GM19467 (cell line): ENCODE measurements around the gene RRM1.
"Not testable (repeated sequence)": the region's sequence is repeated elsewhere in the genome, so short reads cannot be mapped to it uniquely, and the experiment has no call there.

Source experiments
- ATAC-seq: cut with Tn5 transposase; IDR thresholded peaks from one replicate; pipeline ENCODE4 v1.9.1; 2021; ENCODE audit warnings: mild to moderate bottlenecking, moderate library complexity; ENCODE audit not compliant: unreplicated experiment

The RRM1 gene

DNA sequence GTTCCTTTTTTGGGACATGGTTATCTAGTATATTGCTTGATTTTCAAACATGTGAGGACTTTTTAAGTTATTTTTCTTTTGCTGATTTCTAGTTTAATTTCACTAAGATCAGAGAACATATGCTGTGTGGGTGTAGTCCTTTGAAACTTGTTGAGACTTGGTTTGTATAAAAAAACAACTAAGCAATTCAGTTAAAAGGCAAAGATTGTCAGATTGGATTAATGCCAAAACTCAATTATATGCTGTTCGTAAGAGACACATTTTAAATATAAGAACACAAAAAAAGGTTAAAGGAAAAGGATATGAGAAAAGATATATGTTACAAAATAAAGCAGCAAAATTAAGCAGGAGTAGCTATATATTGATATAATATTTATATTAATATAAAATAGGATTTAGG lies 17.8 kb upstream of the RRM1 start:
- no peak for ATAC-seq

GRCh38 chr11:4083198-4083597 lies 11.4 kb upstream of the RRM1 start:
- ATAC-seq = no peak

DNA sequence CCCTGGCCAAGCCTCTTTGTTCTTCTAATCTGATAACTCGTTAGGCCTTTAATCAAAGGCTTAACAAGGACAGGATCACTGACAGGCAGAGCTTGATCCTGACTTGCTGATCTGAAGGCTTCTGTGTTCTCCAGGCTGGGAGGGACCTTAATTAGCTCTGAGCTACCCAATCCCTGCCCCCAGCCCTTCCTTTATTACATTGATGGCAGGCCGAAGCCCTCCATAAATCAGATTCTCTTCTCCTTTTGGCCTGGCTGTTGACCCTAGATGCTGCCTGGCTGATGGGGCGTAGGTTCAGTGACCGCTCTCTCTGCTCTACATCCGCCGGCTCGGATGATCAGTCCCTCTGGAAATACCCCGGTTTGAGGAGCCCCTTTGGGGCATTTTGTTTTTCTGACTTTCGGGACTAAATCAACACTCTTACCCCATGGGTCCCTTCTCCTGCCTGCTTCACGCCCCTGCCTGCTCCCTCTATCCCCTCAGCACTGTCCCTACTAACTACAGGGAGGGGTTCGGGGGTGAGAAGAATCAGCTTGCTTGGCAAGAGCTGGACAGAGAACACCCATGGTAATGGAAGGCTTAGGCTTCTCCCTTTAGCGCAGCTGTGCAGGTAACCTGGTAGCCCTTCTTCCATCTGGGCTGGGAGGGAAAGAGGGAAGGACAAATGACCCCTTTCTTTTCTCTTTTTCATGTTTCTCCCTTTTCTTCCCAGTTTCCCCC lies 10.0 kb upstream of the RRM1 start:
- no peak for ATAC-seq

GRCh38 chr11:4085575-4085974 lies 9.0 kb upstream of the RRM1 start:
- ATAC-seq = no peak

GRCh38 chr11:4086575-4087353 lies 7.8 kb upstream of the RRM1 start:
- no peak for ATAC-seq

GRCh38 chr11:4087551-4087950 lies 7.0 kb upstream of the RRM1 start:
- no peak for ATAC-seq

GRCh38 chr11:4090258-4090657 lies 4.3 kb upstream of the RRM1 start:
- no peak for ATAC-seq

GRCh38 chr11:4092026-4092425 lies 2.6 kb upstream of the RRM1 start:
- no peak for ATAC-seq

DNA sequence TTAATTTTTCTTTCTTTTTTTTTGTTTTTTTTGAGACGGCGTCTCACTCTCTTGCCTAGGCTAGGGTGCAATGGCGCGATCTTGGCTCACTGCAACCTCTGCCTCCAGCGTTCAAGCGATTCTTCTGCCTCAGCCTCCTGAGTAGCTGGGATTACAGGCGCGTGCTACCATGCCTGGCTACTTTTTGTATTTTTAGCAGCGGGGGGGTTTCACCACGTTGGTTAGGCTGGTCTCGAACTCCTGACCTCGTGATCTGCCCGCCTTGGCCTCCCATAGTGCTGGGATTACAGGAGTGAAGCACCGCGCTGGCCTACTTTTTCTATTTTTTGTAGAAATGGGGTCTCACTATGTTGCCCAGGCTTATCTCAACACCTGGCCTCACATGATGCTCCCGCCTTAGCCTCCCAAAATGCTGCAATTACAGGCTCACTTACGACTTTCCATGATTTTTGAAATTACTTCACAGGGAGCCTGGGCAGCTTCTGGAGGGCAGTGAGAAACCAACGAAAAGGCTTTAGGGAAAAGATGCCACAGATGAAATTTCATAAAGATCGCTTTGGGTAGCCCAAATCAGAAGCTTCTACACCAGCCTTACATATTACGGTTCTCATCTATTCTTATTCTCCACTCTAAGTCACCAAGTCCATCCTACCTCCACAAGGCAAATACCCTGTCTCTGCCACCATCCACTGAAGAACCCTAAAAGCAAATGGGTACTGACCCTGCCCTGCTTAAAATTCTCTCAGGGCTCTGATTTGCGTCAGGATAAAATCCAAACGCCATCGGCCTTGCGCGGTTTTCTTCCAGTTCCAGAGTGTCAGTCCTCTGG lies 866 bp upstream of the RRM1 start:
- no peak for ATAC-seq

GRCh38 chr11:4095509-4096230 lies 1.1 kb downstream of the RRM1 start:
- ATAC-seq = no peak

GRCh38 chr11:4098026-4098621 lies 3.5 kb downstream of the RRM1 start:
- no peak for ATAC-seq

DNA sequence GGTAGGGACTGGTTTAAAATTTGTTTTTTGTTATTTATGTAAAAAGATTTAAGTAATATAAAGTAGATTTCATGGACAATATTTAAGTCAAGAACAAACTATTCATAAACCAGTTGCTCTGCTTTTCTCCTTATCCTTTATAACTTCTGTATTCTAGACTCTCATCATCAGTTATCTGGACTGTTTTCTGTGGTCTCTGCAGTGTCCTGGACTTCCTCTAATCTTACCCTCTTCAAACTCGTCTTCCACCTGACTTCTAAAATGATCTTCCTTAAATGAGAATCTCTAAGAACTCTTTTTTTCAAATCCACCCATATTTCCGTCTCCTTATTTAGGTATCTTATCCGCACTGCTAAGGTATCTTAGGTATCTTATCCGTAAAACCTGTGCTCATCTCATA lies 8.1 kb downstream of the RRM1 start:
- no peak for ATAC-seq

DNA sequence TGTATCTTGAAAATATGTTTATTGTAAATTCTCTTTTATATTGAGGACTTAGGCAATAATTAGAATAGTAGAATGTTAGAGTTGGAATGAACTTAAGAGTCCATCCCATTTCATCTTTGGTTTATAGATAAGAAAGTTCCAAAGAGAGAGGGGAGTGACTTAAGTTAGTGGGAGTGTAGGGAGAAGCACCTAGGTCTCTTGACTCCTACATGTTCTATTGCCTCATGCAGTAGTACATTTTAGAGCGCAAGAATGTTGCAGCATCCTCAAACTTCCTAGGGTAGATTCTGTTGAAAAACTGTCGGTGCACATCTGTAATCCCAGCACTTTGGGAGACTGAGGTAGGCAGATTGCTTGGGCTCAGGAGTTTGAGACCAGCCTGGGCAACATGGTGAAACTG lies 8.7 kb downstream of the RRM1 start:
- no peak for ATAC-seq

DNA sequence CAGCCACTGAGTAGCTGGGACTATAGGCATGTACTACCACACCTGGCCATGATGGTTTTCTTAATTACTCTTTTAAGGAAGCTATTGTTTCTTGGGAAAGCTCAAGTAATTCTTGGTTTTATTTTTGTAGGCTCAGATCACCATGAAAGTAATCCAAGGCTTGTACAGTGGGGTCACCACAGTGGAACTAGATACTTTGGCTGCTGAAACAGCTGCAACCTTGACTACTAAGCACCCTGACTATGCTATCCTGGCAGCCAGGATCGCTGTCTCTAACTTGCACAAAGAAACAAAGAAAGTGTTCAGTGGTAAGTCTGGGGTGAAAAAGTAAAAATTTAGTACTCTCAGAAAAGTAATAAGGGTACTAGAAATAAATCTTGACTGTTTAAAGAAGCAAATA lies 11.3 kb downstream of the RRM1 start:
- ATAC-seq = no peak

- ATAC-seq = no peak
These were observed 17.2 kb downstream of the RRM1 start for GRCh38 chr11:4111834-4112233.

DNA sequence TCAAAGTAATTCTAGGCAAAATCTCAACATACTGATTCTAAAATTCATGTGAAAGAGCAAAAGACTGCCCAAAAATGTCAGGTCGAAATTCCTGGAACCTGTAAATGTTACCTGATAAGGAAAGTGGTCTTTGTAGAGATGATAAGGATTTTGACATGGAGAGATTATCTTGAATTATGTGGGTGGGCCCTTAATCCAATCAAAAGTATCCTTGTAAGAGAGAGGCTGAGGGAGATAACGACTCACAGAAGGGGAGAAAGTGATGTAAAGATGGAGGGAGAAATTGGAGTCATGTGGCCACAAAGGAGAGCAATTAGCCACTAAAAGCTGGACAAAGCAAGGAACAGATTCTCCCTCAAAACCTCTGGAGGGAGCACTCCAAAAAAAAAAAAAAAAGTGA lies 20.5 kb downstream of the RRM1 start:
- ATAC-seq = no peak

GRCh38 chr11:4118107-4118506 lies 23.5 kb downstream of the RRM1 start:
- no peak for ATAC-seq

DNA sequence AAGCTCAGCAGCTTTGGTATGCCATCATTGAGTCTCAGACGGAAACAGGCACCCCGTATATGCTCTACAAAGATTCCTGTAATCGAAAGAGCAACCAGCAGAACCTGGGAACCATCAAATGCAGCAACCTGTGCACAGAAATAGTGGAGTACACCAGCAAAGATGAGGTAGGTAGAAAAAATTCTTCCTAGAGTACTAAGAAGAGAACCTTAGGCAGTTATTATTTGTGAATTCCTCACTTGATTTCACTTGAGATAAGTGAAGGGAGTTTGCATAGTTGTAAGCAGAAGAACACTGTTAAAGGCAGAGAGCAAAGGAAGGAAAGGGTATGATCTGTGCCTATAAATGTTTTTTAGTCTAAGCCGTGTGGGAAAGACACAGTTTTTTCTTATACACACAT lies 28.6 kb downstream of the RRM1 start:
- ATAC-seq = no peak

DNA sequence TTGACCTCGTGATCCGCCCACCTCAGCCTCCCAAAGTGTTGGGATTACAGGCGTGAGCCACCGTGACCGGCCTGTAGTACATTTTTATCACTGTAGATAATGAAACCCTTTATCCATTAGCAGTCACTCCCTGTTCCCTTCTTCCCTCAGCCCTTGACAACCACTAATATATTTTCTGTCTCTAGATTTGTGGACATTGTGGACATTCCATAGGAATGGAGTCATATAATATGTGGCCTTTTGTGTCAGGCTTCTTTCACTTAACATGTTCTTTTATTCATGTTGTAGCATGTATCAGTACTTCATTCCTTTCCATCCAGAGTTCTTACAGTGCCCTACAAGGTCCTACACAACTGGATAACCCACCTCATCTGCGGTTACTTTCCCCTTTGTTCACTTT lies 30.5 kb downstream of the RRM1 start:
- ATAC-seq = no peak

- no peak for ATAC-seq
These were observed 32.8 kb downstream of the RRM1 start for GRCh38 chr11:4127357-4127756.

DNA sequence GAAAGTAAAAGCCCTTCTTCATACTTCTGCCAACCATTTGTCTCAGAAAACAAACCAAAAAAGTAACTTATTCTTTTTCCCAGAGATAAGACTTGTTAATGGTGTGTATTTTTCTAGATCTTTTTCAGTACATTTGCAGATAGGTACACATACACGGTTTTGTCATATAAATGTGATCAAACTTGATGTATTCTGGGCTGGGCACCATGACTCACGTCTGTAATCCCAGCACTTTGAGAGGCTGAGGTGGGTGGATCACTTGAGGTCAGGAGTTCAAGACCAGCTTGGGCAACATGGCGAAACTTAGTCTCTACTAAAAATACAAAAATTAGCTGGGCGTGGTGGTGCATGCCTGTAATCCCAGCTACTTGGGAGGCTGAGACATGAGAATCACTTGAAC lies 35.6 kb downstream of the RRM1 start:
- not testable (repeated sequence) for ATAC-seq
